ENCODE measurements around the gene LDLRAD1. TPM values are rescaled to one million over a fixed set of nuclear protein-coding genes. Genes with fewer than 3 reads are reported as not detected.

LDLRAD1 gene
- total and polyA plus RNA-seq, 2 experiments from 2014 or later, result not detected

DNA sequence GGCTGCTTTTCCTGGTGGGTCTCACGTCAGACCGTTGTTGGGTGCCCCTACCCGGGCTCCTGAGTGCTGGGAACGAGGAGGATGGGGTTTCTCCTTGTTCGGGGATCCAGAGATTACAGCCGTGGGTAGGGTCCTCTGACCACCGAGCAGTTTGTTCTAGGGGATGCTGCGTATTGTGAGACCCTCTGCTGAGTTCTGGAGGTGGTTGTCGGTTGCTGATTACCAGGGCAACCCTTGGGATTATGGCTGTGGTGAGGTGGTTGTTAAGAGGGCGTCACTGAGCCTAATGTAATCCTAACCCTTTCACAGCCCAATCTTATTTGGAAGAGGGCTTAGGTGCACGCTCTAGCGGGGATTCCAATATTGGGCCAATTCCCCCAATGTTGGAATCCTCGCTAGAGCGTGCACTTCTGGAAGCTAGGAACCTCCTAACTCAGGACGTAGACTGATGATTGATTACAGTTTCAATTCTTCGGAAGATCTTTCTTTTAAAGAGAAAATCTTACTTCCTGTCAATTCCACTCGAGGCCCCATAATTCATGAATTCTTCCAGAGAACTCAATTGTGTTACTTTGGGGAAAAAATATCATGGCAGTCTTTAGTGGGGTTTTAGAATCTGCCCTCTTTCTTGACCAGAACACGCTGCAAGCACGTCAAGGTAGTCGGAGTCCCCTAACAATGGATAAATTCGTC is 35.9 kb upstream of the LDLRAD1 start (continued):
- TF ChIP-seq, protein P1, sequence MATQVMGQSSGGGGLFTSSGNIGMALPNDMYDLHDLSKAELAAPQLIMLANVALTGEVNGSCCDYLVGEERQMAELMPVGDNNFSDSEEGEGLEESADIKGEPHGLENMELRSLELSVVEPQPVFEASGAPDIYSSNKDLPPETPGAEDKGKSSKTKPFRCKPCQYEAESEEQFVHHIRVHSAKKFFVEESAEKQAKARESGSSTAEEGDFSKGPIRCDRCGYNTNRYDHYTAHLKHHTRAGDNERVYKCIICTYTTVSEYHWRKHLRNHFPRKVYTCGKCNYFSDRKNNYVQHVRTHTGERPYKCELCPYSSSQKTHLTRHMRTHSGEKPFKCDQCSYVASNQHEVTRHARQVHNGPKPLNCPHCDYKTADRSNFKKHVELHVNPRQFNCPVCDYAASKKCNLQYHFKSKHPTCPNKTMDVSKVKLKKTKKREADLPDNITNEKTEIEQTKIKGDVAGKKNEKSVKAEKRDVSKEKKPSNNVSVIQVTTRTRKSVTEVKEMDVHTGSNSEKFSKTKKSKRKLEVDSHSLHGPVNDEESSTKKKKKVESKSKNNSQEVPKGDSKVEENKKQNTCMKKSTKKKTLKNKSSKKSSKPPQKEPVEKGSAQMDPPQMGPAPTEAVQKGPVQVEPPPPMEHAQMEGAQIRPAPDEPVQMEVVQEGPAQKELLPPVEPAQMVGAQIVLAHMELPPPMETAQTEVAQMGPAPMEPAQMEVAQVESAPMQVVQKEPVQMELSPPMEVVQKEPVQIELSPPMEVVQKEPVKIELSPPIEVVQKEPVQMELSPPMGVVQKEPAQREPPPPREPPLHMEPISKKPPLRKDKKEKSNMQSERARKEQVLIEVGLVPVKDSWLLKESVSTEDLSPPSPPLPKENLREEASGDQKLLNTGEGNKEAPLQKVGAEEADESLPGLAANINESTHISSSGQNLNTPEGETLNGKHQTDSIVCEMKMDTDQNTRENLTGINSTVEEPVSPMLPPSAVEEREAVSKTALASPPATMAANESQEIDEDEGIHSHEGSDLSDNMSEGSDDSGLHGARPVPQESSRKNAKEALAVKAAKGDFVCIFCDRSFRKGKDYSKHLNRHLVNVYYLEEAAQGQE (IDR thresholded peaks at IDR 0.05; ENCODE audit: unreplicated experiment), result no peak
- TF ChIP-seq ZNF331 (CRISPR knock-in tag; IDR thresholded peaks at IDR 0.05; ENCODE audit: low read depth), result no peak

DNA sequence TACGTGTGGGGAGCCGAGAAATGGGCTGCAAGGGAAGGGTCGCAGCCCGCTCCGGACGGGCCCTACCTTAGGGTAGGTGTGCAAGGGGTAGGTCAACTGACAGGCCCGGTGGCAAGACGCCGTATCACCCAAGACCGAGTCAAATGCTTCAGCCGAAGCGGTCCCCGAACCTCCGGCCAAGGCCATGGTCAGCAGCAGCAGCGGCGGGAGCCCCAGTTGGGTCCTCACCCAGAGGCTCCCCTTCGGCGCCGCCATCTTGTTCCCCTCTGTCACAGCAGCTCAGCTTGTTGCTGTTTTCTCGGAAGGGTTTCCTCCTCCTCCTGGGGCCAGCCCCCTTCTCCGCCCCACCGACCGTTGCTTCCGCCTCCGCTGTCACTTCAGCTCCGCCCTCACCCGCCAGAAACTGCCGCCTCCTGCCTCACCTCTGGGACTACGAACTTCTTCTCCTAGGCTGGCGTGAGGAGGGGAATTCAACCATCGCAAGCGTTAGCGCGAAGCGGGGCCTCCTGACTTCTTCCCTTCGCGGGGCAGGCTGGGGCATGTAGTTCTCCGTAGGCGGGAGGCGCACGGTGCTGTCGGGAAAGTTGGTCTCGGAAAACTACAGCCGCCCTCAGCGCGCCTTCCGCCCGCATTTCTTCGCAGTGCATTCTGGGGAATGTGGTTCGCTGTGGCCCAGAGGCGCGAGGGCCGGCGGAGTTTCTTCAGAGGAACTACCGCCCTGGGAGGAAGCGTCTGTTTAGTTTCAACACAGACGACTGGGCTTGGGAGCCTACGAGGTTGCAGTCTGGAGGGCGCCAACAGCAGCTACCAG is 35.2 kb upstream of the LDLRAD1 start, which contains the start of the genes TCEANC2 and TMEM59:
Gene TCEANC2 (plus strand): TSS at position 675 of the 811 bp plus-strand sequence. CDS start 815 bp downstream, outside the sequence.
Gene TMEM59 (minus strand): TSS at position 271 of the 811 bp plus-strand sequence. CDS start 16 bp downstream, at position 255.
- Mint-ChIP-seq H3K4me3 (no peak within 1 kb of the TSS), H3K27ac (no peak within 1 kb of the TSS; the same call in 1 of the 2 replicates), H3K4me1 (peaks cover 7% of the 10 kb centered on the region; the same call in 1 of the 3 replicates), H3K9me3 (no peaks in the 10 kb centered on the region), H3K36me3 (ENCODE audit: low read depth) (no peaks in the 10 kb centered on the region), H3K27me3 (ENCODE audit: insufficient read depth, low read depth, poor library complexity) (no peaks in the 10 kb centered on the region)
- Histone ChIP-seq H3K4me1 (ENCODE audit: insufficient read depth) (peaks cover 16% of the 10 kb centered on the region), H2AFZ (peak within 1 kb of the TSS; percentile 74), H3K79me2 (replicated peaks; ENCODE audit: insufficient read depth) (peaks cover 47% of the 10 kb centered on the region), H4K20me1 (replicated peaks; ENCODE audit: insufficient read depth) (peaks cover 11% of the 10 kb centered on the region; the same call in 1 of the 2 replicates), H3K4me2 (peak within 1 kb of the TSS; percentile 90), H3K27me3 (ENCODE audit: insufficient read depth) (no peaks in the 10 kb centered on the region), H3K9me2 (ENCODE audit: insufficient read depth) (no peaks in the 10 kb centered on the region), H3K4me3 (peak within 1 kb of the TSS; percentile 94), H3K27ac (ENCODE audit: low read depth) (peak within 1 kb of the TSS; percentile 94), H3K36me3 (ENCODE audit: insufficient read depth) (no peaks in the 10 kb centered on the region), H3F3A (replicated peaks; ENCODE audit: low read depth) (no peaks in the 10 kb centered on the region)
- DNase-seq (ENCODE audit: low spot score) (peak; percentile 99), ATAC-seq (peak; percentile 95)
- TF ChIP-seq JUNB (IDR thresholded peaks at IDR 0.05; ENCODE audit: unreplicated experiment) (no peak), ZNF114 (CRISPR knock-in tag; IDR thresholded peaks at IDR 0.05) (no peak), STAT1 (IDR thresholded peaks at IDR 0.05; ENCODE audit: unreplicated experiment) (no peak)
- TF ChIP-seq, protein P2, sequence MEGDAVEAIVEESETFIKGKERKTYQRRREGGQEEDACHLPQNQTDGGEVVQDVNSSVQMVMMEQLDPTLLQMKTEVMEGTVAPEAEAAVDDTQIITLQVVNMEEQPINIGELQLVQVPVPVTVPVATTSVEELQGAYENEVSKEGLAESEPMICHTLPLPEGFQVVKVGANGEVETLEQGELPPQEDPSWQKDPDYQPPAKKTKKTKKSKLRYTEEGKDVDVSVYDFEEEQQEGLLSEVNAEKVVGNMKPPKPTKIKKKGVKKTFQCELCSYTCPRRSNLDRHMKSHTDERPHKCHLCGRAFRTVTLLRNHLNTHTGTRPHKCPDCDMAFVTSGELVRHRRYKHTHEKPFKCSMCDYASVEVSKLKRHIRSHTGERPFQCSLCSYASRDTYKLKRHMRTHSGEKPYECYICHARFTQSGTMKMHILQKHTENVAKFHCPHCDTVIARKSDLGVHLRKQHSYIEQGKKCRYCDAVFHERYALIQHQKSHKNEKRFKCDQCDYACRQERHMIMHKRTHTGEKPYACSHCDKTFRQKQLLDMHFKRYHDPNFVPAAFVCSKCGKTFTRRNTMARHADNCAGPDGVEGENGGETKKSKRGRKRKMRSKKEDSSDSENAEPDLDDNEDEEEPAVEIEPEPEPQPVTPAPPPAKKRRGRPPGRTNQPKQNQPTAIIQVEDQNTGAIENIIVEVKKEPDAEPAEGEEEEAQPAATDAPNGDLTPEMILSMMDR (conservative IDR thresholded peaks at IDR 0.05; ENCODE audit: low read depth in 2 of 2), result no peak
- TF ChIP-seq, protein P3, sequence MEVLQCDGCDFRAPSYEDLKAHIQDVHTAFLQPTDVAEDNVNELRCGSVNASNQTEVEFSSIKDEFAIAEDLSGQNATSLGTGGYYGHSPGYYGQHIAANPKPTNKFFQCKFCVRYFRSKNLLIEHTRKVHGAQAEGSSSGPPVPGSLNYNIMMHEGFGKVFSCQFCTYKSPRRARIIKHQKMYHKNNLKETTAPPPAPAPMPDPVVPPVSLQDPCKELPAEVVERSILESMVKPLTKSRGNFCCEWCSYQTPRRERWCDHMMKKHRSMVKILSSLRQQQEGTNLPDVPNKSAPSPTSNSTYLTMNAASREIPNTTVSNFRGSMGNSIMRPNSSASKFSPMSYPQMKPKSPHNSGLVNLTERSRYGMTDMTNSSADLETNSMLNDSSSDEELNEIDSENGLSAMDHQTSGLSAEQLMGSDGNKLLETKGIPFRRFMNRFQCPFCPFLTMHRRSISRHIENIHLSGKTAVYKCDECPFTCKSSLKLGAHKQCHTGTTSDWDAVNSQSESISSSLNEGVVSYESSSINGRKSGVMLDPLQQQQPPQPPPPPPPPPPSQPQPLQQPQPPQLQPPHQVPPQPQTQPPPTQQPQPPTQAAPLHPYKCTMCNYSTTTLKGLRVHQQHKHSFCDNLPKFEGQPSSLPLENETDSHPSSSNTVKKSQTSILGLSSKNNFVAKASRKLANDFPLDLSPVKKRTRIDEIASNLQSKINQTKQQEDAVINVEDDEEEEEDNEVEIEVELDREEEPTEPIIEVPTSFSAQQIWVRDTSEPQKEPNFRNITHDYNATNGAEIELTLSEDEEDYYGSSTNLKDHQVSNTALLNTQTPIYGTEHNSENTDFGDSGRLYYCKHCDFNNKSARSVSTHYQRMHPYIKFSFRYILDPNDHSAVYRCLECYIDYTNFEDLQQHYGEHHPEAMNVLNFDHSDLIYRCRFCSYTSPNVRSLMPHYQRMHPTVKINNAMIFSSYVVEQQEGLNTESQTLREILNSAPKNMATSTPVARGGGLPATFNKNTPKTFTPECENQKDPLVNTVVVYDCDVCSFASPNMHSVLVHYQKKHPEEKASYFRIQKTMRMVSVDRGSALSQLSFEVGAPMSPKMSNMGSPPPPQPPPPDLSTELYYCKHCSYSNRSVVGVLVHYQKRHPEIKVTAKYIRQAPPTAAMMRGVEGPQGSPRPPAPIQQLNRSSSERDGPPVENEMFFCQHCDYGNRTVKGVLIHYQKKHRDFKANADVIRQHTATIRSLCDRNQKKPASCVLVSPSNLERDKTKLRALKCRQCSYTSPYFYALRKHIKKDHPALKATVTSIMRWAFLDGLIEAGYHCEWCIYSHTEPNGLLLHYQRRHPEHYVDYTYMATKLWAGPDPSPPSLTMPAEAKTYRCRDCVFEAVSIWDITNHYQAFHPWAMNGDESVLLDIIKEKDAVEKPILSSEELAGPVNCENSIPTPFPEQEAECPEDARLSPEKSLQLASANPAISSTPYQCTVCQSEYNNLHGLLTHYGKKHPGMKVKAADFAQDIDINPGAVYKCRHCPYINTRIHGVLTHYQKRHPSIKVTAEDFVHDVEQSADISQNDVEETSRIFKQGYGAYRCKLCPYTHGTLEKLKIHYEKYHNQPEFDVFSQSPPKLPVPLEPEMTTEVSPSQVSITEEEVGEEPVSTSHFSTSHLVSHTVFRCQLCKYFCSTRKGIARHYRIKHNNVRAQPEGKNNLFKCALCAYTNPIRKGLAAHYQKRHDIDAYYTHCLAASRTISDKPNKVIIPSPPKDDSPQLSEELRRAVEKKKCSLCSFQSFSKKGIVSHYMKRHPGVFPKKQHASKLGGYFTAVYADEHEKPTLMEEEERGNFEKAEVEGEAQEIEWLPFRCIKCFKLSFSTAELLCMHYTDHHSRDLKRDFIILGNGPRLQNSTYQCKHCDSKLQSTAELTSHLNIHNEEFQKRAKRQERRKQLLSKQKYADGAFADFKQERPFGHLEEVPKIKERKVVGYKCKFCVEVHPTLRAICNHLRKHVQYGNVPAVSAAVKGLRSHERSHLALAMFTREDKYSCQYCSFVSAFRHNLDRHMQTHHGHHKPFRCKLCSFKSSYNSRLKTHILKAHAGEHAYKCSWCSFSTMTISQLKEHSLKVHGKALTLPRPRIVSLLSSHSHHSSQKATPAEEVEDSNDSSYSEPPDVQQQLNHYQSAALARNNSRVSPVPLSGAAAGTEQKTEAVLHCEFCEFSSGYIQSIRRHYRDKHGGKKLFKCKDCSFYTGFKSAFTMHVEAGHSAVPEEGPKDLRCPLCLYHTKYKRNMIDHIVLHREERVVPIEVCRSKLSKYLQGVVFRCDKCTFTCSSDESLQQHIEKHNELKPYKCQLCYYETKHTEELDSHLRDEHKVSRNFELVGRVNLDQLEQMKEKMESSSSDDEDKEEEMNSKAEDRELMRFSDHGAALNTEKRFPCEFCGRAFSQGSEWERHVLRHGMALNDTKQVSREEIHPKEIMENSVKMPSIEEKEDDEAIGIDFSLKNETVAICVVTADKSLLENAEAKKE (CRISPR knock-in tag; IDR thresholded peaks at IDR 0.05), result no peak
- TF ChIP-seq, protein P4, sequence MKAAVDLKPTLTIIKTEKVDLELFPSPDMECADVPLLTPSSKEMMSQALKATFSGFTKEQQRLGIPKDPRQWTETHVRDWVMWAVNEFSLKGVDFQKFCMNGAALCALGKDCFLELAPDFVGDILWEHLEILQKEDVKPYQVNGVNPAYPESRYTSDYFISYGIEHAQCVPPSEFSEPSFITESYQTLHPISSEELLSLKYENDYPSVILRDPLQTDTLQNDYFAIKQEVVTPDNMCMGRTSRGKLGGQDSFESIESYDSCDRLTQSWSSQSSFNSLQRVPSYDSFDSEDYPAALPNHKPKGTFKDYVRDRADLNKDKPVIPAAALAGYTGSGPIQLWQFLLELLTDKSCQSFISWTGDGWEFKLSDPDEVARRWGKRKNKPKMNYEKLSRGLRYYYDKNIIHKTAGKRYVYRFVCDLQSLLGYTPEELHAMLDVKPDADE (IDR thresholded peaks at IDR 0.05), result peak; percentile 99
